Neural progenitor cell (in vitro differentiated cells): ENCODE data around the gene TLR4.

Source experiments
- CTCF ChIP-seq: fragments of 200-600 bp; sonication (generic); IDR thresholded peaks from 2 replicates; pipeline ENCODE4 v1.5.1; 2017; ENCODE audit warnings: antibody characterized with exemption, mild to moderate bottlenecking
- EZH2 ChIP-seq: fragments of 200-600 bp; sonication (generic); IDR thresholded peaks from 2 replicates; pipeline ENCODE4 v1.6.1; 2017; ENCODE audit warnings: antibody characterized with exemption, mild to moderate bottlenecking, moderate library complexity
- EZH2phosphoT487 ChIP-seq: fragments of 200-600 bp; sonication (generic); IDR thresholded peaks from 2 replicates; pipeline ENCODE4 v1.6.1; 2017; ENCODE audit warnings: antibody characterized with exemption

GRCh38 chr9:117737721-117738226, 33.6 kb downstream of the TLR4 start:
- TF ChIP-seq CTCF (no peak), EZH2 (no peak), EZH2phosphoT487 (no peak)
